HG03108 (cell line): ENCODE results near the gene ITPRID1.
A peak's percentile ranks its signal among the peaks of the same experiment; 100 is the strongest.
"Not testable (repeated sequence)": the region's sequence is repeated elsewhere in the genome, so short reads cannot be mapped to it uniquely, and the experiment has no call there.

Source experiments
- ATAC-seq: cut with Tn5 transposase; IDR thresholded peaks from one replicate; pipeline ENCODE4 v1.9.1; 2021; ENCODE audit warnings: moderate library complexity; ENCODE audit not compliant: unreplicated experiment

Gene ITPRID1

DNA sequence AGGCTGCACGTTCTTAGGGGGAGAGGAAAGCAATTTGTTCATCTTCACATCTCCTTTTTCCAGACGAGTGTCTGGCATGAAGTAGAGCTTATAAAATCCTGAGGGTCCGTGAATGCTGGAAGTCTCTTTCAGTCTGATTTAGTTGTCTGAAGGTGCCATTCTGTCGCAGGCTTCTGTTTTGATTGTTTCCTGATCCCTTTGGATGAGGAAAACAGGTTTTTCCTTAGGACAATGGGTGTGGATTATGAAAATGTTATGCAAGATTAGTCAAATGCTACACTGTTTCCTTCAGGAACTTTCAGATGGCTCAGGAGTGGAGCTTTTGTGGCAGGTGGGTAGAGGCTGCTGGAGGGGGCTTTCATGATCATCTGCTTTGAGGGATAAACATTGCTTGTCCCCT, at the start of gene ITPRID1:
TSS of gene ITPRID1 (plus strand) at position 301 of the 400 bp plus-strand sequence. CDS start 38,935 bp downstream, outside the sequence.
- ATAC-seq = no peak

DNA sequence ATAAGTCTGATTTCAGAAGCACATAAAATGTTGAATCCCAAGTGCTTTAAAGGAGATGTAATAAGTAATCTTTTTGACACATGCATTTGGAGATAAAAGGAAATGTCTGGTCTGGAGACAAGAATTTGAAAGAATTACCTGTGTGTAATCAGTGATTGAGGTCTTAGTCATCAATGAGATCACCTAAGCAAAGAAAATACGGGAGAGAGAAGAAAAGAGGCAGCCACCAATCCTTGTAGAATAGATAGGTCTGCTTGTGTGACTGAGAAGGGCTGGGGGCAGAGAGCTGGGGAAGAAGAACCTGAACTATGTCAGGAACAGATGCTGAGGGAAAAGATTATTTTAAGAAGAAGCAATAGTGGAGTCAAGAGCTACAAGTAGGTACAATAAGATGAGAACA, 49.3 kb upstream of the ITPRID1 start:
- no peak for ATAC-seq

DNA sequence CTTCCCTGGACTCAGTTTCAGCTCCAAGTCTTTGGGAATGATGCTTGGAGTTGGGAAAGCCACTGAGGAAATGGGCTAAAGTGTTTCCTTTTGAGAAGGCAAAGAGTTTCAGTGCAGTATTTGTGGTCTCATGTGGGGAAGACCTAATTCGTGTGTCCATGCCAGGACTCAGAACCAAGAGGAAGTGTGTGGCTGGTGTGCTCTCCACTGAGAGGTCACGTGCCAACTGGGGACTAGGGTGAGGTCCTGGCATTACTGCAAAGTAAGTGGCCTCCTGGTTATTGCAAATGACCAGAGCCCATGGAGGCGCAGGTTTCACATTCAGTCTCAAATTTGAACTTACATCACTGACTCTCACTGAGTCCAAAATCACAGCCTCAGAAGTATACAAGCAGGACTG, 48.6 kb upstream of the ITPRID1 start:
- no peak for ATAC-seq

DNA sequence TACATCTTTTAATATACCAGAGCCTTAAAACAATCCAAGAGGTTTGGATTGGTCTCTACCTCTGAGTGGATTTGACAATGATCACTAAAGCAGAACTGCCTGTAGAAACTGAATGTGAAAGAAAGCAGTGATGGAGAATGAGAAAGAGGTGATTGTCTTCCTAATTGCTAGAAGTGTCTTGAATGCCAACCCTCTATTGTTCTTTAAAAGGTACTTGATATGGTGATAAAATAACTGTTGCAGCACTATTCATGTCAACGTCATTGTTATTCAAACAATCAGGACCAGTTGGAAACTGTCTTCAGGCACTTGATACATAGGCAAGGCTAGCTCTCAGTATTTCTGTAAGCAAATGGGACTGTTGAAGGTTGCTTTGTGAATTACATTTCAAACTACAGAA, 47.9 kb upstream of the ITPRID1 start:
- ATAC-seq = no peak

DNA sequence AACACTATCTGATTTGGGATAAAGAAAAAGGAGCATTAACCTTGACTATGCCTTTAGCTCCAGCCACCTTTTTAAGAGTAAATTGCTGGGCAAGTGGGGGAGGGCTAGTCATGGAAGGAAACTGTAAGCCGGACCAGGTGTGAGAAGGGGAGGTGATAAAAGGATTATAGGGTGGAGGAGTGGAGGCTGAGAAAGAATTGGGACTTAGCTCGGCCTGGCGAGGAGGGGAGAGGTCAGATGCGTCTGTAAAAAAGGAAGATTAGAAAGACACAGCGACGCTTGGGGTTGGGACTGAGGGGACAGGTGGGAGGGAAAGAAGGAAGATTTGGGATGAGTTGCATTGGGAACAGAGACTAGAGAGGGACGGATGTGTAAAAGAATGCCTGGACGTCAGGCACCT, 43.0 kb upstream of the ITPRID1 start:
- ATAC-seq = not testable (repeated sequence)

- no peak for ATAC-seq
These were observed 38.5 kb upstream of the ITPRID1 start for GRCh38 chr7:31475368-31475767.

GRCh38 chr7:31476073-31476745, 37.7 kb upstream of the ITPRID1 start:
- no peak for ATAC-seq

DNA sequence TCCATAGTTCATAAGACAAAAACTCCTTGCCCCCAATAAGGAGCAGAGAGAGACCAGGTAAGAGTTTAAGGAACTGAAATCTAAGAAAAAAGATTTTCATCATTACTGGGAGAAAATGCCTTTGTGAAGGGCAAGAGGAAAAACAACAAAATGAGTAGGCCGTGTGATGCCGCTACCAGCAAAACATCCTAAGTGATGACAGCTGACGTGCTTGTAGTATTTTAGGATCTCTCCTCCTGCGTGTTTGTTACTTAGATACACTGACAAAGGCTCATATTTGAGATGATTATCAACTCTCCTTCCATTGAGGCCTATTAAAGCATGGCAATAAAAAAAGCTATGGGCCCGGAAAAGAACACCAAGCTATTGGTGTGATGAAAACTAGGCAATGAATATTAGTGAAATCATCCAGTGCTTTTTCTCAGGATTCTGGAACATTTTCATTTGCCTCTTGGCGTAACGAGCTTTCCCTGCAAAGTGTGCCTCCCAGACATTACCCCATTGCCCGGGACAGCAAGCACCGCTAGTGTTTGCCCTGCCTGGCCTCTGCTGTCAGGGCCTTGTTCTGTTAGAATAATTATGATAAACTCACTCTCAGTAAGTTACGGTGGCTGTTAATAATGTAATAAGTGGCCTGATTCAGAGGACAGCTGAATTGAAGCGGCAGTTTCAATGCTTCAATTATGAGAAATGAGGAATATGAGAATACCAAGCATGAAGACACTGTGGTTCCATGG, 36.8 kb upstream of the ITPRID1 start:
- no peak for ATAC-seq

DNA sequence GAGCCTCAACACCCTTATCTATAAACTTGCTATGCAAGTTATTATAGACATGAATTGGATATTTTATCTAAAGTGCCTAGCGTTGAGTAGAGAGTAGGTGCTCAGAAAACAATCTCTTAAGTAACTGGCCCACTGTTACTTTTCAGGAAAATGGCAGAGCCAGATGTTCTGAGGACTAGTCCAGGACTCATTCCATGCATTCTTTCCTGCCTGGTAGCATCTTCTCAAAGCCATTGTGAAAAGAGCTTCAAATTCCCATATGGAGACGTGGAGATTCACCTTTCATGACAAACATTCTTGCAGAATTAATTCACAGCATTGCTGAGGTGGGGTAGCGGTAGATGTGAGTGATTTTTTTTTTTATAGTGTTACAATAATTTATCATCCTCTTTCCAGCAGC, 35.9 kb upstream of the ITPRID1 start:
- ATAC-seq = no peak

DNA sequence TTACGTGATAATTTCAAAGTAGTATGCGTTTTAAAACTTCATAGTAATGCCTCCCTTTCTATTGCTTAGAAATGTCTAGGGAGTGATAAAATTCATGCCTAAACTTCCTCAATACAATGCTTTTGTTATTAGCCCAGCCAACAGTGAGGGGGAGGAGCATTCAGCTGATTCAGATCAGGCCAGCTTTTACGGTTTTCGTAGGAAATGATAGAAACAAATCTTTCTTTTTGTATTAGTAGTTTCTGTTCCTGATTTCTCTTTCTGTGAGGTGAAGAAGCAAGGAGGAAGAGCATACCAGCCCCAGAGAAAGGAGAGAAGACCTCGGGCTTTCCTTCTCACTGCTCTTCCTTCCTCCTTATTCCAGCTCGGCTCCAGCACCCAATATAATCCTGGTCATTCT, 35.2 kb upstream of the ITPRID1 start:
- peak; percentile 87 for ATAC-seq

GRCh38 chr7:31487071-31487470, 26.8 kb upstream of the ITPRID1 start:
- ATAC-seq = no peak

- ATAC-seq = no peak
These were observed 26.4 kb upstream of the ITPRID1 start for GRCh38 chr7:31487476-31487875.

DNA sequence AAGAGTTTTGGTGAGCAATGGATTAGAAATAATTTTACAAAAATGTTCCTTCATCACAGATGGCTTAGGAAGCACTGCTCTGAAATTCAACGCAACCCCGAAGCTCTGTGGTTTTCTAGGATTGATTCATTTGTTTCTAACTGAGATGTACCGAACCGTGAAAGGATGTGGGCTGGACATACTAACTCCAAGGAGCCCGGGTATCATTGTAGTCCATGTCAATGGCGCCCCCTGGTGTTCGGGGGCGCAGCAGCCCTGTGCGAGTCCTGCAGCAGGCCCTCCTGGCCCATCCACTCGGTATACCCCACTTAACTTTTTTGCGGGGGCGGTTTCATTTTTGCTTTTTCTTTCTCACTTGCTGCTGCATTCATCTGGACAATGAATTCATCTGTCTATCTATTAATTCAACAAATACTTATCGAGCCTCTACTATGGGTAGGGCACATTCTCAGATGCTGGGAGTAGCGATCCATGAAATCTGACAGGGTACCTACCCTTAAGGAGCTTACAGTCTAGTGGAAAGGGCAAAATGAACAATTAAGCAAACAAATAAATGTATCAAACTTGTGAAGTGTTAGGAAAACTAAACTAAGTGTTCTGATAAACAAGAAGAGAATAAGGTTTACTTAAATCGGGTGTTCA, 25.2 kb upstream of the ITPRID1 start:
- peak; percentile 93 for ATAC-seq

DNA sequence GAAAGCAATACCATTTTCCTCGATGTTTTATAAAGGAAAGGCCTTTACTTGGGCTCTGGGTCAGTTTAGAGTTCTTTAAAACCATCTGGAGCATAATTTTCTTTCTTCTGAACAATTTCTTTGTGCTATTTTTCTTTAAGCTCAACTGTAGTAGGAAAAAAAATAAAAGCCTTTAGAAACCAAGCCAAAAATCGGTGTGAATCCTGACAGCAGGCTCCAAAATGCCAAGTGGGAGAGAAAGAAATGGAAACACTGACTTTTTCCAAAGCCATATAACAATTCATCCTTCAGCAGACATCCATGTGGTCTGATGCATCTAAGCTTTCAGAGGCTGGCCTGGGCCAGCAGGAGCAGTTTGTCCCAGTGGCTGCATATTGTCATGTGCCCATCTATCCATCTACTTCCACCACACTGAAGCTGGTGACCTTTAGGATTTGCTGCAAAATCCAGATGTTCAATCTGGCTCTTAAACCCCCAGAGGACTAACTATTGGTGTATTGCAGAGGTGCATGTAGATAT, 23.0 kb upstream of the ITPRID1 start:
- ATAC-seq = no peak

DNA sequence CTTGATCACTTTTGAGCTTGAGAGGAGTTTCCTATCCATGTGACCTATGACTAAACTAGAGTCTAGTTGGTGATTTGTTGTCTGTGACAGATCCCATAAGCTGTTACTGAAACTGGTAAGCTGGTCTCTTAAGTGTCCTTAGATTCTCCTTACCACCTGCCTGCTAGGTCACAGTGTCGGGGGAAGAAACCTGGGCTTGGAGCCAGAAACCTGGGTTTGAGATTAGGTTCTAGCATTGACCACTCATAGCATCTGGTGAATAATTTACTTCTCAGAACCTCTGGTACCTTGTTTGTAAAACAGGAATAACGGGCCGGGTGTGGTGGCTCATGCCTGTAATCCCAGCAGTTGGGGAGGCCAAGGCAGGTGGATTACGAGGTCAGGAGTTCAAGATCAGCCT, 21.8 kb upstream of the ITPRID1 start:
- ATAC-seq = no peak

GRCh38 chr7:31493714-31494181, 20.1 kb upstream of the ITPRID1 start:
- no peak for ATAC-seq

DNA sequence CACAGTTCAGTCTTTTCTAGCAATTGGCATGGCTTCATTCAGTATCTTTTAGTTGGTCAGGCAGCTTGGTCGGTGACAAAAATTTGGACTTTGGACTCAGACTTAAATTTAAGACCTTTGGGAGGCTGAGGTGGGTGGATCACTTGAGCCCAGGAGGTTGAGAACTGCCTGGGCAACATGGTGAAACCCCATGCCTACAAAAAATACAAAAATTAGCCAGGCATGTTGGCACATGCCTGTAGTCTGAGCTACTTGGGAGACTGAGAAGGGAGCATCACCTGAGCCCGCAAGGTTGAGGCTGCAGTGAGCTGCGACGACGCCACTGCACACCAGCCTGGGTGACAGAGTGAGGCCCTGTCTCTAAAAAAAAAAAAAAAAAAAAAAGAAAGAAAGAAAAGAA, 19.5 kb upstream of the ITPRID1 start:
- no peak for ATAC-seq

DNA sequence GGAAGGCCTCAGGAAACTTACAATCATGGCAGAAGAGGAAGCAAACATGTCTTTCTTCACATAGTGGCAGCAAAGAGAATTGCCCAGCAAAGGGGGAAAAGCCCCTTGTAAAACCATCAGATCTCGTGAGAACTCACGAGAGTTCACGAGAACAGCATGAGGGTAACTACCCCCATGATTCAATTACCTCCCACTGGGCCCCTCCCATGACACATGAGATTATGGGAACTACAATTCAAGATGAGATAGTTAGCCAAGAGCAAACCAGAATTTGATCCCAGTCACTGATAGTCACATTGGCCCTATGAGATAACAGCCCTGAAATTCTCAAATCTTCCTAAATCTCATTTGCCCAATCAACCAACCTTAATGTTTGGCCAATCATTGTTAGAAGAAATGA, 18.2 kb upstream of the ITPRID1 start:
- ATAC-seq = no peak

DNA sequence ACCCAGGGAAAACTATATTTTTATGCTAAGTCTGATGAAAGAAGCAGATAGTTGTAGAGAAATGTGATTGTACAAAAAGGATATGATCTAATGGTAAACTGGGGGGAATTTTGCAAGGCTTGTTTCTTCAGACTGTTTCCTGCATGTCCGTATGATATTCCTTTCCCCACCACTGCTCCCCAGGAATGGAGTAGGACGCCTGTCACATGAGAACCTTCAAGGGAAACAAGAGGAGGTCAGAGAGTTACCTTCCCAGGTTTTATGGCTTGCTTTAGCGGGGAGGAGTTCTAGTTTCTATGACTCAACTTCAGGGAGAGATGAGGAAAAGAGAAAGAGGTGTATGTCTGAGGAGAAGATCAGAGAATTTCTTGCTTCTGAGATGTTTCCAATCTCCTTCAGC, 16.4 kb upstream of the ITPRID1 start:
- no peak for ATAC-seq

- no peak for ATAC-seq
These were observed 13.2 kb upstream of the ITPRID1 start for GRCh38 chr7:31500656-31501055.

- no peak for ATAC-seq
These were observed 5.1 kb upstream of the ITPRID1 start for GRCh38 chr7:31508823-31509222.

- no peak for ATAC-seq
These were observed 1.7 kb upstream of the ITPRID1 start for GRCh38 chr7:31512166-31512565.
